Measurements from ENCODE around the gene SEPTIN1. TPM values are rescaled to one million over a fixed set of nuclear protein-coding genes. Genes with fewer than 3 reads are reported as not detected.

Gene SEPTIN1
- total and polyA plus RNA-seq, 2 of the 13 experiments (the other 11 are each of a cell fraction or from before 2014, with no cell fraction given): 0.18 to 0.67 TPM

DNA sequence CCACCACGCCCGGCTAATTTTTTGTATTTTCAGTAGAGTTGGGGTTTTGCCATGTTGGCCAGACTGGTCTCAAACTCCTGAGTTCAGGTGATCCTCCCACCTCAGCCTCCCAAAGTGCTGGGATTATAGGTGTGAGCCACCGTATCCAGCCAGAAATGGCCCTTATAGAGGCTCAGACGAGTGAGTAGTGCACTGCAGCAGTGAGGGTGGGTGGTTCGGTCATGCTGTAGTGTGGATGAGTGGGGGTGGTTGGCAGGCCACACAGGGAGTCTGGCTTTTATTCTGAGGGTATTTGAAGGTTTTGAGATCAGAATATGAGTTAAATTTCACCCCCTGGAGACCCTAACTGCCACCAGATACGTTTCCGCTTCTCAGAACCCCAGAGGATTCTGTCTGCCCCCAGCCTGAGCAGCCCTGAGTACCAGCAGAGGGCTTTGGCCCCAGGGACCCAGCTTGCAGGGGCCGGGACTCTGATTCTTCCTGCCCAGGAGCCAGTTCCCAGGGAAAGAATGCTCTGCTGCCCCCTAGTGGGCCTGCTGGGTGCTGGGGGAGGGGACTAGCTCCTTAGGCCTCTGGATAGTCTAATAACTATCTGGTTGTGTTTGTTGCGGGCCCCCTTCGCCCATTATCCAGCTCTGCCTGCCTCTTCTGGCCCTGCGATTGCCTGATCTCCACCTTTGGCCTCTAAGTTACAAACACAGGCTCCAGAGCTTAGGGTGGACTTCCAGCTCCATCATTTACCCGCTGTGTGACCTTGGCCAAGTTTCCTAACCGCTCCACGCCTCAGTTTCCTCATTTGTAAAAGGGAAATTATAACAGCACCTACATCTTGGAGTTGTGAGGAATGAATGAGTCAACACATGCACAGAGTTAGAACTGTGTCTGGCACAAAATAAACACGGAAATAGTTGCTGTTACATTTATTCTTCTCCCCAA, 27.0 kb upstream of the SEPTIN1 start (continued):
- TF ChIP-seq PAF1 (CRISPR knock-in tag; IDR thresholded peaks at IDR 0.05) (no peak), TEAD3 (CRISPR knock-in tag; optimal IDR thresholded peaks at IDR 0.05; ENCODE audit: borderline replicate concordance) (peak; percentile 82), KMT2B (CRISPR knock-in tag; IDR thresholded peaks at IDR 0.05) (peak; percentile 45; the same call in 1 of the 2 replicates), GATA4 (IDR thresholded peaks at IDR 0.05; ENCODE audit: borderline replicate concordance, low read depth) (no peak), SOX6 (IDR thresholded peaks at IDR 0.05) (no peak), SOX6 (CRISPR knock-in tag; IDR thresholded peaks at IDR 0.05) (peak; percentile 67), ZNF572 (CRISPR knock-in tag; IDR thresholded peaks at IDR 0.05) (no peak)
- TF ChIP-seq, protein P1, sequence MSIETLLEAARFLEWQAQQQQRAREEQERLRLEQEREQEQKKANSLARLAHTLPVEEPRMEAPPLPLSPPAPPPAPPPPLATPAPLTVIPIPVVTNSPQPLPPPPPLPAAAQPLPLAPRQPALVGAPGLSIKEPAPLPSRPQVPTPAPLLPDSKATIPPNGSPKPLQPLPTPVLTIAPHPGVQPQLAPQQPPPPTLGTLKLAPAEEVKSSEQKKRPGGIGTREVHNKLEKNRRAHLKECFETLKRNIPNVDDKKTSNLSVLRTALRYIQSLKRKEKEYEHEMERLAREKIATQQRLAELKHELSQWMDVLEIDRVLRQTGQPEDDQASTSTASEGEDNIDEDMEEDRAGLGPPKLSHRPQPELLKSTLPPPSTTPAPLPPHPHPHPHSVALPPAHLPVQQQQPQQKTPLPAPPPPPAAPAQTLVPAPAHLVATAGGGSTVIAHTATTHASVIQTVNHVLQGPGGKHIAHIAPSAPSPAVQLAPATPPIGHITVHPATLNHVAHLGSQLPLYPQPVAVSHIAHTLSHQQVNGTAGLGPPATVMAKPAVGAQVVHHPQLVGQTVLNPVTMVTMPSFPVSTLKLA (IDR thresholded peaks at IDR 0.05): no peak
- TF ChIP-seq, protein P2, sequence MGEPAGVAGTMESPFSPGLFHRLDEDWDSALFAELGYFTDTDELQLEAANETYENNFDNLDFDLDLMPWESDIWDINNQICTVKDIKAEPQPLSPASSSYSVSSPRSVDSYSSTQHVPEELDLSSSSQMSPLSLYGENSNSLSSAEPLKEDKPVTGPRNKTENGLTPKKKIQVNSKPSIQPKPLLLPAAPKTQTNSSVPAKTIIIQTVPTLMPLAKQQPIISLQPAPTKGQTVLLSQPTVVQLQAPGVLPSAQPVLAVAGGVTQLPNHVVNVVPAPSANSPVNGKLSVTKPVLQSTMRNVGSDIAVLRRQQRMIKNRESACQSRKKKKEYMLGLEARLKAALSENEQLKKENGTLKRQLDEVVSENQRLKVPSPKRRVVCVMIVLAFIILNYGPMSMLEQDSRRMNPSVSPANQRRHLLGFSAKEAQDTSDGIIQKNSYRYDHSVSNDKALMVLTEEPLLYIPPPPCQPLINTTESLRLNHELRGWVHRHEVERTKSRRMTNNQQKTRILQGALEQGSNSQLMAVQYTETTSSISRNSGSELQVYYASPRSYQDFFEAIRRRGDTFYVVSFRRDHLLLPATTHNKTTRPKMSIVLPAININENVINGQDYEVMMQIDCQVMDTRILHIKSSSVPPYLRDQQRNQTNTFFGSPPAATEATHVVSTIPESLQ (CRISPR knock-in tag; conservative IDR thresholded peaks at IDR 0.05): no peak
- TF ChIP-seq, protein P3, sequence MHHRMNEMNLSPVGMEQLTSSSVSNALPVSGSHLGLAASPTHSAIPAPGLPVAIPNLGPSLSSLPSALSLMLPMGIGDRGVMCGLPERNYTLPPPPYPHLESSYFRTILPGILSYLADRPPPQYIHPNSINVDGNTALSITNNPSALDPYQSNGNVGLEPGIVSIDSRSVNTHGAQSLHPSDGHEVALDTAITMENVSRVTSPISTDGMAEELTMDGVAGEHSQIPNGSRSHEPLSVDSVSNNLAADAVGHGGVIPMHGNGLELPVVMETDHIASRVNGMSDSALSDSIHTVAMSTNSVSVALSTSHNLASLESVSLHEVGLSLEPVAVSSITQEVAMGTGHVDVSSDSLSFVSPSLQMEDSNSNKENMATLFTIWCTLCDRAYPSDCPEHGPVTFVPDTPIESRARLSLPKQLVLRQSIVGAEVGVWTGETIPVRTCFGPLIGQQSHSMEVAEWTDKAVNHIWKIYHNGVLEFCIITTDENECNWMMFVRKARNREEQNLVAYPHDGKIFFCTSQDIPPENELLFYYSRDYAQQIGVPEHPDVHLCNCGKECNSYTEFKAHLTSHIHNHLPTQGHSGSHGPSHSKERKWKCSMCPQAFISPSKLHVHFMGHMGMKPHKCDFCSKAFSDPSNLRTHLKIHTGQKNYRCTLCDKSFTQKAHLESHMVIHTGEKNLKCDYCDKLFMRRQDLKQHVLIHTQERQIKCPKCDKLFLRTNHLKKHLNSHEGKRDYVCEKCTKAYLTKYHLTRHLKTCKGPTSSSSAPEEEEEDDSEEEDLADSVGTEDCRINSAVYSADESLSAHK (CRISPR knock-in tag; IDR thresholded peaks at IDR 0.05; ENCODE audit: borderline replicate concordance): no peak
